C4-2B (cell line): ENCODE data around the gene C3orf18.

ENCODE experiments used
- ZFX ChIP-seq: fragments of 450-650 bp; IDR thresholded peaks from 2 replicates; pipeline ENCODE4 v1.6.1; 2017
- TF ChIP-seq, protein P1 (sequence below): fragments of 450-650 bp; conservative IDR thresholded peaks from 2 replicates; pipeline ENCODE4 v1.5.1; 2017; ENCODE audit warnings: mild to moderate bottlenecking

DNA sequence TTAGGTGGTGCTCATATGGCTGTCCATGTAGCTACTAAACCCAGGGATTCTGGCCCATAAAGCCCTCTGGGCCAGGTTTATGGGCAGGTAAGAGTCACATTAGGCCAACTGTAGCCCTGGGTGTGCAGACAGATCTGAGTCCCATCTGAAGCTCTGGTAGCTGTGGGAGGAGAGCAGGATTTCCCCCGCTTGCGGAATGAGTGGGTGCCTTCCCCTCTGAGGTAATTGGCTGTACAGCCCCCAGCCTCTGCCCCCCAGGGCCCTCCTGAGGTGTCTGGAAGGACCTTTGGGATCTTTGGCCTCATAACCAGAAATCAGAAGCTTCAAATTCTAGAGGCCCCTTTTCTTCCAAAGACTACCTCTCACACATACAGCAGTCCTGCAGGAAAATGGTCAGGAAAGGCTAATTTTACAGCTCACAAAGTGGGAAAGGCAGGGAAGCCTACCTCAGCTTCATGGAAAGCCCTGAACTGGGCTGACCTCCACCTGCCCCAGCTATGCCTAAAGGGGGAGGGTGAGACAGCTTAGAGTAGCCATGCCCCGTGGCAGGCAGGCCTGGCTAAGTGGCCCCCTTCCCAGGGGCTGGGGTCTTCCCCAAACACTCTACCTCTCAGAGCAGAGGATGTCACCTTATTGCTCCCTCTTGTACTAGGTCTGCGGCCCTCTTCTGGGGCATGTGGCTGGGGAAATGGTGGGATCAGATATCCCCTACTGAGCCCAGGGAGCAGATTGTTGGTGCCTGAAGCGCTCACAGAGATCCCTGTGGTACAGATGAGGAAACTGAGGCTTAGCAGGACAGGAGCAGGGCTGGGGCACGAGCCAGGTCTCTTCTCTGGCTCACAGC lies 18.6 kb upstream of the C3orf18 start:
- TF ChIP-seq, protein P1, sequence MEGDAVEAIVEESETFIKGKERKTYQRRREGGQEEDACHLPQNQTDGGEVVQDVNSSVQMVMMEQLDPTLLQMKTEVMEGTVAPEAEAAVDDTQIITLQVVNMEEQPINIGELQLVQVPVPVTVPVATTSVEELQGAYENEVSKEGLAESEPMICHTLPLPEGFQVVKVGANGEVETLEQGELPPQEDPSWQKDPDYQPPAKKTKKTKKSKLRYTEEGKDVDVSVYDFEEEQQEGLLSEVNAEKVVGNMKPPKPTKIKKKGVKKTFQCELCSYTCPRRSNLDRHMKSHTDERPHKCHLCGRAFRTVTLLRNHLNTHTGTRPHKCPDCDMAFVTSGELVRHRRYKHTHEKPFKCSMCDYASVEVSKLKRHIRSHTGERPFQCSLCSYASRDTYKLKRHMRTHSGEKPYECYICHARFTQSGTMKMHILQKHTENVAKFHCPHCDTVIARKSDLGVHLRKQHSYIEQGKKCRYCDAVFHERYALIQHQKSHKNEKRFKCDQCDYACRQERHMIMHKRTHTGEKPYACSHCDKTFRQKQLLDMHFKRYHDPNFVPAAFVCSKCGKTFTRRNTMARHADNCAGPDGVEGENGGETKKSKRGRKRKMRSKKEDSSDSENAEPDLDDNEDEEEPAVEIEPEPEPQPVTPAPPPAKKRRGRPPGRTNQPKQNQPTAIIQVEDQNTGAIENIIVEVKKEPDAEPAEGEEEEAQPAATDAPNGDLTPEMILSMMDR = no peak
- no peak for TF ChIP-seq ZFX
